ENCODE measurements around the gene CFAP100. TPM values are rescaled to one million over a fixed set of nuclear protein-coding genes. Genes with fewer than 3 reads are reported as not detected.

CFAP100 gene
- total and polyA plus RNA-seq, 12 donors, result not detected

DNA sequence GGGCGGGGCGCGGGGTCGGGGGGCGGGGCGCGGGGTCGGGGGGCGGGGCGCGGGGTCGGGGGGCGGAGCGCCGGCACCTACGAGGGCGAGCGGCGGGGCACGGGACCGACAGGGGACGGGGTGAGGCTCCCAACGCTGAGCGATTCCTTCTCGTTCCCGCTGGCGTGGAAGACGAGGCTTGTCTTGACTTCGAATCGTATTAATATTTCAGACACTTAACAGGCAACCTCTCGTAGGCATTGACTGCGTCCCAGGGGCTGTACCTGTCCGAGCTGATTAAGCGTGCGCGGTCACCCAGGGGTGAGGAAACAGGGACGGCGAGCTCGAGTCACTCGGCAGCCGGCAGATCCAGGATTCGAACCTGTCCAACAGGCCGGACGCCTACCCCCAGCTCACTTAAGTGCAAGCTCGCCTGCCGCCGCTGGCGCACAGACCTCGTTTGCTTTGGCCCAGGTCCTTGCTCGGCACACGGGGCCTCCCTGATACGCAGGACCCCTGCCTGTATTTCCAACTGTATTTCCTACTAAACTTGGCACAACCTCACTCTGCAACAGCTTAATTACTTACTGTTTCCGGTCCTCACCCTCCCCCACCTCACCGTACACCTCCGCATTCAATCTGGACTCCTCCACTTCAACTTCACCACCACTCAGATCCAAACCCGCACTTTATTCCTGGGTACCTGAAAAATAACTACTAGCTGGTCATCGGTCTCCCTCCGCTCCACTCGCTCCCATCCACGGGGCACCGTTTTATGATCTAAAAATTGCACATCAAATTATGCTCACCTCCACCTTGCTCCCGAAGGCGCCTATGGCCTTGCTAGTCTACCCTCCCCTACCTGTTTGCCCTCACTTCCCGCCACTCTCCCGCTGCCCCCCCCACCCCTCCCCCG is 81.7 kb downstream of the CFAP100 start:
- H3K4me3 ChIP-seq, result peak overlapping the region; percentile 46 to 91 (median 70)
- H3K4me1 ChIP-seq, result peaks cover 28 to 47% (median 42%) of the 10 kb centered on the region in 9 donors
- H3K9me3 ChIP-seq, result no peaks in the 10 kb centered on the region
- 12 to 14% methylated on average over 51 to 57 of the region's 66 CpGs for WGBS, 2 donors
- intact Hi-C loops (cut with DNase I), result loop anchor here in 4 of 10 donors (10.0 kb wide), 3 partner anchors 212 to 232 kb away; no protein-coding TSS in a partner anchor
- ATAC-seq (peak in 7 of 8 donors; percentile 1 to 74 (median 63)), DNase-seq (peak; percentile 55 to 59)
- H3K27ac ChIP-seq, result peak overlapping the region; percentile 78 to 99 (median 86)
- H3K27me3 ChIP-seq, result no peaks in the 10 kb centered on the region
- TF ChIP-seq, protein P1, sequence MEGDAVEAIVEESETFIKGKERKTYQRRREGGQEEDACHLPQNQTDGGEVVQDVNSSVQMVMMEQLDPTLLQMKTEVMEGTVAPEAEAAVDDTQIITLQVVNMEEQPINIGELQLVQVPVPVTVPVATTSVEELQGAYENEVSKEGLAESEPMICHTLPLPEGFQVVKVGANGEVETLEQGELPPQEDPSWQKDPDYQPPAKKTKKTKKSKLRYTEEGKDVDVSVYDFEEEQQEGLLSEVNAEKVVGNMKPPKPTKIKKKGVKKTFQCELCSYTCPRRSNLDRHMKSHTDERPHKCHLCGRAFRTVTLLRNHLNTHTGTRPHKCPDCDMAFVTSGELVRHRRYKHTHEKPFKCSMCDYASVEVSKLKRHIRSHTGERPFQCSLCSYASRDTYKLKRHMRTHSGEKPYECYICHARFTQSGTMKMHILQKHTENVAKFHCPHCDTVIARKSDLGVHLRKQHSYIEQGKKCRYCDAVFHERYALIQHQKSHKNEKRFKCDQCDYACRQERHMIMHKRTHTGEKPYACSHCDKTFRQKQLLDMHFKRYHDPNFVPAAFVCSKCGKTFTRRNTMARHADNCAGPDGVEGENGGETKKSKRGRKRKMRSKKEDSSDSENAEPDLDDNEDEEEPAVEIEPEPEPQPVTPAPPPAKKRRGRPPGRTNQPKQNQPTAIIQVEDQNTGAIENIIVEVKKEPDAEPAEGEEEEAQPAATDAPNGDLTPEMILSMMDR (IDR thresholded peaks at IDR 0.05), result no peak
- H3K36me3 ChIP-seq, result peaks cover 0 to 7% (median under 1%) of the 10 kb centered on the region in 9 donors

DNA sequence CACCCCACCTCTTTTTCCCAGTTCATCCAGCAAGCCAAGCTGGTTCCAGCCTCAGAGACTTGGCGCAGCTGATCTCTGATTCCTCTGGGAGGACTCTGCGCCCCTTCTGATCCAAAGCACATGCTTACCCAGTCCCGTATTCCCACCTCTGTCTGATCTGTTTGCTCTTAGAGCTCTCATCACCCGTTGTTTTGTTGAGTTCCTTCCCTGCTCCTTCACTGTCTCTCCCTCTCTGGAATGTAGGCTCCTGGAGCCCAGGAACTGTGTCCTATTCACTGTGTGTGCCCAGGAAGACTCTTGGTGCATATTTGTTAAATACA is 82.3 kb downstream of the CFAP100 start:
- Histone ChIP-seq H3K27me3 (no peaks in the 10 kb centered on the region), H3K9me3 (no peaks in the 10 kb centered on the region), H3K27ac (peak overlapping the region in 2 of 10 donors; percentile 48 to 78), H3K4me3 (no peak overlapping the region), H3K36me3 (peaks cover 0 to 1% (median 0%) of the 10 kb centered on the region in 9 donors), H3K4me1 (peaks cover 27 to 46% (median 36%) of the 10 kb centered on the region in 9 donors)
- DNase-seq, result no peak
- intact Hi-C loops (cut with DNase I), result loop anchor here in 4 of 10 donors (10.0 kb wide), 3 partner anchors 212 to 232 kb away; no protein-coding TSS in a partner anchor
- no peak for ATAC-seq
- 39 to 48% methylated on average over 4 of the region's 4 CpGs for WGBS, 2 donors
- TF ChIP-seq, protein P1 (IDR thresholded peaks at IDR 0.05), result no peak

DNA sequence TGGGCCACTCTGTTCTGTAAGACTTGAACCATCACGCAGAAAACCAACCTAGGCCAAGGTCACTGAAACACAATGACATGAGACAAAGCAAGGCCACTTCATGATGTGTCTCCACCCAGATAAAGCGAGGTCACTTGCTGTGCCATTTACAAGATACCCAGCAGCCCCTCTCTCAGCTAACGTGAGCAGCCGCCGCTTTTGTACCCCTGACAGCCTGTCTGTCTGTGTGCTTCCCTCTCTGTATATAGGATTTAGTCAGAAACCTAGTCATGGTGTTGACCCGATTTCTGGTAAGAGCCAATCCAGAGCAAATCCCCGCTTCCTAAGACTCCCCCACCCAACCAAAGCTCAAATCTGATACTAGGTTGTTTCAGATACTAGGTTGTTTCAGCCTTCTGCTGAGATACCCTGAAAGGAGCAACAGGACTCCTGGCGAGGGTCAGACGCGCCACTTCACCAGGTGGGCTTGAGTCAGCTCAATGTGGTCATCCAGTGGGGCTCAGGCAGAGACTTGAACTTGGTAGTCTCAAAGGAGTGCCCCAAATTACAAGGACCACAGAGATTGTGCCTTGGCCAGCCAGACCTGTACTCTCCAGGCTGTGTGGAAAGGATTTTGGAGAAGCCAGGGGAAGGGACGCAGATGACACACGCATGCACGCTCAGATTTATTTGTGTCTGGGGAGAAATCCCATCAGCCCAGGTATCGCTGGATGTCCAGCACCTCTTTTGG is 84.0 kb downstream of the CFAP100 start:
- 93 to 96% methylated on average over 14 of the region's 14 CpGs for WGBS, 2 donors
- DNase-seq, result no peak

More for the DNA sequence above, 84.0 kb downstream of the CFAP100 start:
- no peak for ATAC-seq
- Histone ChIP-seq H3K4me3 (no peak overlapping the region), H3K27me3 (no peaks in the 10 kb centered on the region), H3K4me1 (peaks cover 11 to 29% (median 19%) of the 10 kb centered on the region in 9 donors), H3K36me3 (no peaks in the 10 kb centered on the region), H3K27ac (no peak overlapping the region), H3K9me3 (no peaks in the 10 kb centered on the region)
- TF ChIP-seq, protein P1 (IDR thresholded peaks at IDR 0.05), result no peak
- intact Hi-C loops (cut with DNase I), result loop anchor here in 4 of 10 donors (10.0 kb wide), 3 partner anchors 214 to 234 kb away; no protein-coding TSS in a partner anchor
